H7 (cell line): ENCODE data around the gene CRBN. TPM values are rescaled to one million over a fixed set of nuclear protein-coding genes. Genes with fewer than 3 reads are reported as not detected.
A peak's percentile ranks its signal among the peaks of the same experiment; 100 is the strongest.

Experiments used
- DNase-seq: peaks from one replicate; pipeline ENCODE4 v3.0.0; 2012
- H3K27me3 ChIP-seq: 2 replicates; pipeline ENCODE4 v1.6.0; 2011; ENCODE audit warnings: mild to moderate bottlenecking, low read length; ENCODE audit not compliant: control insufficient read depth, insufficient read depth
- H3K36me3 ChIP-seq: replicated peaks from 2 replicates; pipeline ENCODE4 v1.5.1; 2011; ENCODE audit warnings: low read length; ENCODE audit not compliant: control insufficient read depth, insufficient read depth
- H3K4me3 ChIP-seq: 2 replicates; pipeline ENCODE4 v1.5.1; 2011; ENCODE audit warnings: low read depth, mild to moderate bottlenecking, control low read depth, low read length, moderate library complexity; ENCODE audit not compliant: insufficient read depth
- total RNA-seq: library from RNA; depleted of rRNA; stranded (reverse); fragments of >200 nt; shearing (Covaris generic); gene quantifications from 2 replicates; pipeline ENCODE4 v1.2.3, GENCODE V29; 2014

The CRBN gene
- total RNA-seq, 1 experiment from 2014 or later, result 20.5 TPM

- H3K36me3 ChIP-seq, result no peaks in the 10 kb centered on the region
- no peak for DNase-seq
- H3K27me3 ChIP-seq, result no peaks in the 10 kb centered on the region; the same call in 1 of the 2 replicates
- no peak overlapping the region for H3K4me3 ChIP-seq
These were observed 10.5 kb upstream of the CRBN start for GRCh38 chr3:3189961-3190360.

GRCh38 chr3:3189102-3189727 lies 9.7 kb upstream of the CRBN start:
- Histone ChIP-seq H3K4me3 (no peak overlapping the region), H3K36me3 (no peaks in the 10 kb centered on the region), H3K27me3 (no peaks in the 10 kb centered on the region; the same call in 1 of the 2 replicates)
- no peak for DNase-seq

- H3K4me3 ChIP-seq, result no peak overlapping the region
- DNase-seq, result no peak
- no peaks in the 10 kb centered on the region; the same call in 1 of the 2 replicates for H3K27me3 ChIP-seq
- no peaks in the 10 kb centered on the region for H3K36me3 ChIP-seq
These were observed 5.4 kb upstream of the CRBN start for GRCh38 chr3:3184876-3185275.

GRCh38 chr3:3180456-3180855 lies 965 bp upstream of the CRBN start:
- Histone ChIP-seq H3K4me3 (no peak overlapping the region), H3K36me3 (no peaks in the 10 kb centered on the region), H3K27me3 (no peaks in the 10 kb centered on the region; the same call in 1 of the 2 replicates)
- DNase-seq, result no peak

- peaks cover 3% of the 10 kb centered on the region for H3K36me3 ChIP-seq
- peak overlapping the region; percentile 92 for H3K4me3 ChIP-seq
- DNase-seq, result no peak
- no peaks in the 10 kb centered on the region; the same call in 1 of the 2 replicates for H3K27me3 ChIP-seq
These were observed 778 bp downstream of the CRBN start for GRCh38 chr3:3178498-3179328.

GRCh38 chr3:3177861-3178497 lies 1.5 kb downstream of the CRBN start:
- no peak for DNase-seq
- H3K27me3 ChIP-seq, result no peaks in the 10 kb centered on the region; the same call in 1 of the 2 replicates
- H3K36me3 ChIP-seq, result peaks cover 4% of the 10 kb centered on the region
- H3K4me3 ChIP-seq, result no peak overlapping the region

GRCh38 chr3:3172627-3173026 lies 6.9 kb downstream of the CRBN start:
- Histone ChIP-seq H3K4me3 (no peak overlapping the region), H3K36me3 (peaks cover 12% of the 10 kb centered on the region), H3K27me3 (no peaks in the 10 kb centered on the region)
- no peak for DNase-seq

- Histone ChIP-seq H3K27me3 (no peaks in the 10 kb centered on the region), H3K36me3 (peaks cover 12% of the 10 kb centered on the region), H3K4me3 (no peak overlapping the region)
- DNase-seq, result no peak
These were observed 8.5 kb downstream of the CRBN start for GRCh38 chr3:3170998-3171397.

GRCh38 chr3:3165650-3166049 lies 13.8 kb downstream of the CRBN start:
- no peaks in the 10 kb centered on the region for H3K27me3 ChIP-seq
- no peak overlapping the region for H3K4me3 ChIP-seq
- DNase-seq, result no peak
- H3K36me3 ChIP-seq, result peaks cover 3% of the 10 kb centered on the region

- H3K4me3 ChIP-seq, result no peak overlapping the region
- H3K36me3 ChIP-seq, result peaks cover 3% of the 10 kb centered on the region
- no peak for DNase-seq
- H3K27me3 ChIP-seq, result no peaks in the 10 kb centered on the region
These were observed 14.2 kb downstream of the CRBN start for GRCh38 chr3:3165241-3165640.

- no peak overlapping the region for H3K4me3 ChIP-seq
- no peaks in the 10 kb centered on the region for H3K27me3 ChIP-seq
- DNase-seq, result no peak
- peaks cover 1% of the 10 kb centered on the region for H3K36me3 ChIP-seq
These were observed 18.7 kb downstream of the CRBN start for GRCh38 chr3:3160826-3161225.

GRCh38 chr3:3157484-3157883 lies 22.0 kb downstream of the CRBN start:
- H3K27me3 ChIP-seq, result no peaks in the 10 kb centered on the region
- H3K36me3 ChIP-seq, result peaks cover 2% of the 10 kb centered on the region
- H3K4me3 ChIP-seq, result no peak overlapping the region
- no peak for DNase-seq

- DNase-seq, result no peak
- peaks cover 5% of the 10 kb centered on the region for H3K36me3 ChIP-seq
These were observed 24.4 kb downstream of the CRBN start for GRCh38 chr3:3154879-3155610.

GRCh38 chr3:3151513-3151912 lies 28.0 kb downstream of the CRBN start:
- no peak for DNase-seq
- Histone ChIP-seq H3K36me3 (peaks cover 12% of the 10 kb centered on the region), H3K27me3 (no peaks in the 10 kb centered on the region), H3K4me3 (no peak overlapping the region)

More at GRCh38 chr3:3154879-3155610, 24.4 kb downstream of the CRBN start:
- H3K4me3 ChIP-seq, result no peak overlapping the region
- no peaks in the 10 kb centered on the region for H3K27me3 ChIP-seq
